Renal cortex interstitium (tissue), 15 donors: ENCODE results near the gene MARCHF3. TPM values are rescaled to one million over a fixed set of nuclear protein-coding genes. Genes with fewer than 3 reads are reported as not detected.

Source experiments
- DNase-seq, 11 donors: peaks; one replicate each; pipeline ENCODE4 v3.0.0-alpha.2; 2013; ENCODE audit warnings: low read depth in 9 of 11, low spot score in 4 of 11; ENCODE audit errors: extremely low read depth in 1 of 11
- long read RNA-seq, 16 experiments: transcript quantifications; one replicate each; lab custom pipeline, GENCODE V29; 2026
- polyA plus RNA-seq, 3 donors: library from polyadenylated mRNA; unstranded; fragments of 120-200 nt; gene quantifications; one replicate each; pipeline ENCODE4 v1.2.1, GENCODE V29; 2013; ENCODE audit not compliant: insufficient read length in 3 of 3

MARCHF3 gene
- 1 to 10 TPM; 6.3 to 7.9 (median 7.5) TPM for polyA plus RNA-seq
- long read RNA-seq, donor 1, full-length matches to known transcripts: 1 of 1 reads
- long read RNA-seq, donor 1, partial matches to known transcripts: 0 of 1 reads
- long read RNA-seq, donor 1, other reads (novel, unspliced or antisense): 0 of 1 reads
- long read RNA-seq, donor 2, full-length matches to known transcripts: 3 of 3 reads
- long read RNA-seq, donor 2, partial matches to known transcripts: 0 of 3 reads
- long read RNA-seq, donor 2, other reads (novel, unspliced or antisense): 0 of 3 reads
- long read RNA-seq, donor 3, full-length matches to known transcripts: 1 of 1 reads
- long read RNA-seq, donor 3, partial matches to known transcripts: 0 of 1 reads
- long read RNA-seq, donor 3, other reads (novel, unspliced or antisense): 0 of 1 reads
- long read RNA-seq, donor 4, full-length matches to known transcripts: 1 of 1 reads
- long read RNA-seq, donor 4, partial matches to known transcripts: 0 of 1 reads
- long read RNA-seq, donor 4, other reads (novel, unspliced or antisense): 0 of 1 reads
- long read RNA-seq, donor 5: 0 reads
- long read RNA-seq, donor 6, full-length matches to known transcripts: 2 of 2 reads
- long read RNA-seq, donor 6, partial matches to known transcripts: 0 of 2 reads
- long read RNA-seq, donor 6, other reads (novel, unspliced or antisense): 0 of 2 reads
- long read RNA-seq, donor 7: 0 reads
- long read RNA-seq, donor 8: 0 reads
- long read RNA-seq, donor 9, full-length matches to known transcripts: 2 of 2 reads
- long read RNA-seq, donor 9, partial matches to known transcripts: 0 of 2 reads
- long read RNA-seq, donor 9, other reads (novel, unspliced or antisense): 0 of 2 reads
- long read RNA-seq, donor 10: 0 reads
- long read RNA-seq, donor 11: 0 reads
- long read RNA-seq, donor 12, full-length matches to known transcripts: 1 of 1 reads
- long read RNA-seq, donor 12, partial matches to known transcripts: 0 of 1 reads
- long read RNA-seq, donor 12, other reads (novel, unspliced or antisense): 0 of 1 reads
- long read RNA-seq, donor 13: 0 reads
- long read RNA-seq, donor 14, full-length matches to known transcripts: 2 of 2 reads
- long read RNA-seq, donor 14, partial matches to known transcripts: 0 of 2 reads
- long read RNA-seq, donor 14, other reads (novel, unspliced or antisense): 0 of 2 reads
- long read RNA-seq, donor 15, full-length matches to known transcripts: 1 of 1 reads
- long read RNA-seq, donor 15, partial matches to known transcripts: 0 of 1 reads
- long read RNA-seq, donor 15, other reads (novel, unspliced or antisense): 0 of 1 reads
- long read RNA-seq, donor 16, full-length matches to known transcripts: 7 of 7 reads
- long read RNA-seq, donor 16, partial matches to known transcripts: 0 of 7 reads
- long read RNA-seq, donor 16, other reads (novel, unspliced or antisense): 0 of 7 reads

GRCh38 chr5:127030259-127031146 lies at the start of gene MARCHF3:
Gene MARCHF3, minus strand, starts transcription at chr5:127030558. Its CDS starts 112,387 bp downstream, at chr5:126918171.
- peak; percentile 85 to 94 (median 92) for DNase-seq

- no peak for DNase-seq
Measured at GRCh38 chr5:127079994-127080491, 49.7 kb upstream of the MARCHF3 start.

GRCh38 chr5:127077366-127077765 lies 47.0 kb upstream of the MARCHF3 start:
- peak in 1 of 11 donors; percentile 13 for DNase-seq

DNA sequence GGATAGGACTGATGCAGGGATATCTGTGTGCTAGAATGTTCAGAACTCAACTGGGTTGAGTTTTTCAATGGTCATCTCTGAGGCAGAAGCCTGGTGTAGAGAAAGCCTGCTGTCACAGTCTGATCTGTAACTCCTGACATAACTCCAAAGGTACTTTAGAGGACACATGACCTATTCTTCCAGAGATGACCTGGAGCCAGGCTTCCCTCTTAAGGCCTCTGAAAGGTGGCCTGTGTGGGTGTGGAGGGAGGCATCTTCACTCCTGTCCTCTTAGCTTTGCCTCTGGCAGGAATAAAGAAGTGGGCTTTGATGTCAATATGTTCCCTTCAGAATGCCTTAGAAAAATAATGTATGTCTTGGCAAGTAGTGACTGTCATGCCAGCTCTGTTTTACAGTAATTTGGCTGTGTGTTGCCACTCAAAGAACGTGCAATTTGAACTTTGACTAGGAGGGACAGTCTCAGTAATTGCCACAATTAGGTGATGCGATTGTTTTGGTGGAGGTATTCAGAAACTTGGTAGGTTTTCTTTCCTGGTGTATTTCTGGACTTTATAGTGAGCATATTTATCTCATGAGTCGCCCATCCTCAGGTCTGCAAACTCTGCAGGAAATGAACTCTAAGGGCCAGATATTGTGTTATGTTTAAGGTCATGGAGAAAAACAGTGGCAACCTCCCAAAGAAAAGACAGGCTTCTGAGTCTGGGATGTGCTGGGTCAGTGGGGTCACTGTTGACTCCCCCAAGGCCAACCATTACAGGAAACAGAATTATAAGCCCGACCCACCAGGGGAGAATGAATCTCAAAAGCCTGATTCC lies 46.2 kb upstream of the MARCHF3 start:
- peak in 5 of 11 donors; percentile 34 to 49 (median 43) for DNase-seq

DNA sequence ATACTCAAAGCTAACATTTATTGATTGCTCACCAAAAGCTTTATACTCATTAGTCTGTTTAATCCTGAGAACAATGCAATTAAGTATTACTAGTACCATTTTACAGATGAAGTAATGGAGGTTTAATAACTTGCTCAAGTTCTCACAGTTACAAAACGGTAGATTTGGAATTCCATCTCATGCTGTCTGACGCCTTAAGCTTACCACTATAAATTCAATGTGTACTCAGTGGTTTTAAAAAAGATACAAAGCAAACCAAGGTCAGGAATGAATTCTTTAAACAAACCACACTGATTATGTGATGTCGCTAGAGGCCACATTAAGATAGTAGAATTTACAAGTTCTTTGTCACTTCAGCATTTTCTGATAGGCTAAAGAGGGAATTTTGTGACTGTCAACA lies 44.1 kb upstream of the MARCHF3 start:
- DNase-seq: no peak

- peak in 4 of 11 donors; percentile 24 to 43 (median 32) for DNase-seq
Measured at GRCh38 chr5:127072861-127073846, 42.8 kb upstream of the MARCHF3 start, which contains the start of gene C5orf63. Gene C5orf63, minus strand, starts transcription at chr5:127073502. Its CDS starts 14,507 bp downstream, at chr5:127058995.

GRCh38 chr5:127070243-127070642 lies 39.9 kb upstream of the MARCHF3 start:
- no peak for DNase-seq

DNA sequence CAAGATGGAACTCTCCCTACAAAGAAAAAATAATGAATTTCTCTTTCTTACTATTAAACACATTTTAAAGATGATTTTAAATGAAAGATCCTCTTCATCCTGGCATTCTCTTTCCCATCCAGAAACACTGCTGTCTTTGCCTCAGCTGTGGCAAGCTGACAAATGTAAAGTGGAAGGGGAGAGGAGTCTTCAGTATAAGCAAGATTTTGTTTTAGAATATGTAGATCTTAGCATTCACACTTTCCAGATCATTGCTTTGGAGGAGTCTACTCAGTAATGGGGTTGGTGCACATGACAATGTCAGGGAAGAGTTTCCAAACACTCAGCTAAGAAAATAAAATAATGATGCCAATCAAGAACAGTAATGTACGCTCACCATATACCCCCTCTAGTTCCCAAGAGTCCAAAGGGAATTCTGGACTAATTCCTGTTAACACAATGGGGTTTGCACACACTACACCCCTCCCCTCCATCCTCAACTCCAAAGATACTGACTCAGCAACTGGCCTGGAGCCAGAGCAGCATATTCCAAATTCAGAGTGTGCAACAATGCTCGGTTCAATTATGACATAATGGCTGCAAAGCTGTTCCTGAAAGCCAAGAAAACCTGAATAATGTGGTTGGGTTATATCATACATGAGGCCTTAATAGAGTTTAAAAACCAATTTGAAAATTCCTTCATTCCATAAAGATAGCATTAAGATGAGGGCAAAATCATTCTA lies 38.3 kb upstream of the MARCHF3 start:
- no peak for DNase-seq

- DNase-seq: no peak
Measured at GRCh38 chr5:127066721-127067120, 36.4 kb upstream of the MARCHF3 start.

GRCh38 chr5:127064253-127064840 lies 34.0 kb upstream of the MARCHF3 start:
- DNase-seq: no peak

- no peak for DNase-seq
Measured at GRCh38 chr5:127063257-127063913, 33.0 kb upstream of the MARCHF3 start.

- DNase-seq: no peak
Measured at GRCh38 chr5:127061956-127062355, 31.6 kb upstream of the MARCHF3 start.

DNA sequence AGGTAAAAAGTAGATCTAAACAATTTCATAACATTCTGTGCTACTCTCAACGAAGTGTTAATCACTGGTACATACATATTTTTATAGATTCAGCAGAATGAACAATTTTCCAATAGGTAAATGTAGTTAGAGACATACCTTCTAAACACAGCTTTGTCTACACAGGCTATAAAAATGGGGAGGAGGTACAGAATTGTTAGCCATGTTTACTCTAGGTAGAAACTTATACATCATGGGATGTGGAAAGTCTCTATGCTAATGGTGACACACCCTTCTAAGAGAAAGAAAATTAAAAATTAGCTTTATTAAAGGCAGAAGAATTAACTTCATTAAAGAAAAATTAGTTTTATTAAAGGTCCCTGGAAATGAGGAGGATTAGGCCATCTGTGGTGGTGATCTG lies 31.2 kb upstream of the MARCHF3 start:
- no peak for DNase-seq

GRCh38 chr5:127060470-127060985 lies 30.2 kb upstream of the MARCHF3 start:
- no peak for DNase-seq
